ENCODE results near the gene PTPRF. TPM values are rescaled to one million over a fixed set of nuclear protein-coding genes. Genes with fewer than 3 reads are reported as not detected.

PTPRF gene
- total RNA-seq, 1 donor, result 42.7 TPM

- no peak overlapping the region for H3K4me3 ChIP-seq (ENCODE audit: low read depth, low read length)
- no peak for DNase-seq (ENCODE audit: low read depth)
- TF ChIP-seq CTCF (IDR thresholded peaks at IDR 0.05; ENCODE audit: insufficient read depth, low read depth, low read length), result no peak
These were observed 6.2 kb downstream of the PTPRF start for GRCh38 chr1:43536864-43537358.

- DNase-seq (ENCODE audit: low read depth), result no peak
- no peak overlapping the region for H3K4me3 ChIP-seq (ENCODE audit: low read depth, low read length)
- TF ChIP-seq CTCF (IDR thresholded peaks at IDR 0.05; ENCODE audit: insufficient read depth, low read depth, low read length), result no peak
These were observed 6.9 kb downstream of the PTPRF start for GRCh38 chr1:43537423-43538142.

- no peak for DNase-seq (ENCODE audit: low read depth)
- no peak for TF ChIP-seq CTCF (IDR thresholded peaks at IDR 0.05; ENCODE audit: insufficient read depth, low read depth, low read length)
- H3K4me3 ChIP-seq (ENCODE audit: low read depth, low read length), result no peak overlapping the region
These were observed 7.4 kb downstream of the PTPRF start for GRCh38 chr1:43538143-43538487.

GRCh38 chr1:43538969-43539368, 8.3 kb downstream of the PTPRF start:
- TF ChIP-seq CTCF (IDR thresholded peaks at IDR 0.05; ENCODE audit: insufficient read depth, low read depth, low read length), result no peak
- DNase-seq (ENCODE audit: low read depth), result no peak
- H3K4me3 ChIP-seq (ENCODE audit: low read depth, low read length), result no peak overlapping the region

- TF ChIP-seq CTCF (IDR thresholded peaks at IDR 0.05; ENCODE audit: insufficient read depth, low read depth, low read length), result no peak
- H3K4me3 ChIP-seq (ENCODE audit: low read depth, low read length), result no peak overlapping the region
- no peak for DNase-seq (ENCODE audit: low read depth)
These were observed 9.2 kb downstream of the PTPRF start for GRCh38 chr1:43539726-43540434.

GRCh38 chr1:43540653-43541071, 10.0 kb downstream of the PTPRF start:
- no peak overlapping the region for H3K4me3 ChIP-seq (ENCODE audit: low read depth, low read length)
- DNase-seq (ENCODE audit: low read depth), result peak; percentile 70
- no peak for TF ChIP-seq CTCF (IDR thresholded peaks at IDR 0.05; ENCODE audit: insufficient read depth, low read depth, low read length)
